B cell (primary cell): ENCODE results near the gene CTPS2. TPM values are rescaled to one million over a fixed set of nuclear protein-coding genes. Genes with fewer than 3 reads are reported as not detected.
"Not testable (repeated sequence)": the region's sequence is repeated elsewhere in the genome, so short reads cannot be mapped to it uniquely, and the experiment has no call there.

Source experiments
- ATAC-seq: fragments of 200-7000 bp; cut with Tn5 transposase; one replicate; pipeline ENCODE4 v1.10.0; 2021; ENCODE audit warnings: low read depth, mild to moderate bottlenecking, moderate number of reproducible peaks, moderate library complexity
- CTCF ChIA-PET: fragments of 350-600 bp; sonication (Branson Sonifier 250); formaldehyde crosslinking; loops from one replicate; lab custom pipeline; 2021; ENCODE audit warnings: antibody characterized with exemption, inconsistent platforms; lab: Charles Lee
- POLR2A ChIA-PET: fragments of 350-600 bp; sonication (Branson Sonifier 250); formaldehyde crosslinking; loops from one replicate; lab custom pipeline; 2021; ENCODE audit warnings: antibody characterized with exemption; lab: Charles Lee
- DNase-seq: peaks from one replicate; pipeline ENCODE4 v3.0.0; 2013
- H2AFZ ChIP-seq: 2 replicates; pipeline ENCODE4 v1.6.1; 2012; ENCODE audit warnings: mild to moderate bottlenecking, low read depth, low read length; ENCODE audit not compliant: insufficient read depth, poor library complexity, severe bottlenecking
- H3K27ac ChIP-seq, 2 donors: 1 replicate in 1 of 2; 2 replicates in 1 of 2; pipeline ENCODE4 v1.5.1; 2012 to 2013; ENCODE audit warnings: low read length in 2 of 2, mild to moderate bottlenecking in 2 of 2, moderate library complexity in 1 of 2
- H3K27me3 ChIP-seq, 4 experiments: fragments of 200-600 bp in 1 of 4; sonication (generic) in 1 of 4; replicated peaks in 1 of 4; 1 replicate in 2 of 4; 2 replicates in 2 of 4; pipeline versions ENCODE4 v1.6.1 to v1.7.0; 2013 to 2016; ENCODE audit warnings: low read length in 3 of 4, mild to moderate bottlenecking in 2 of 4, mixed read lengths in 1 of 4, moderate library complexity in 1 of 4; ENCODE audit not compliant: insufficient read depth in 4 of 4, control insufficient read depth in 3 of 4; ENCODE audit errors: control extremely low read depth in 1 of 4
- H3K36me3 ChIP-seq, 2 experiments: replicated peaks in 1 of 2; 1 replicate in 1 of 2; 2 replicates in 1 of 2; pipeline versions ENCODE4 v1.6.1 to v1.7.1; 2013; ENCODE audit warnings: low read length in 1 of 2; ENCODE audit not compliant: insufficient read depth in 2 of 2, control insufficient read depth in 1 of 2; ENCODE audit errors: control extremely low read depth in 1 of 2, extremely low read depth in 1 of 2
- H3K4me1 ChIP-seq, 2 donors: fragments of 200-600 bp in 1 of 2; sonication (generic) in 1 of 2; 1 replicate in 1 of 2; 2 replicates in 1 of 2; pipeline versions ENCODE4 v1.5.1 to v1.6.1; 2013 to 2017; ENCODE audit warnings: low read length in 2 of 2; ENCODE audit not compliant: control insufficient read depth in 2 of 2, insufficient read depth in 2 of 2
- H3K4me2 ChIP-seq: replicated peaks from 2 replicates; pipeline ENCODE3; 2012; ENCODE audit warnings: mild to moderate bottlenecking, low read depth, low read length; ENCODE audit not compliant: poor library complexity, severe bottlenecking
- H3K4me3 ChIP-seq, 5 experiments: fragments of 200-600 bp in 1 of 5; sonication (generic) in 1 of 5; 1 replicate in 3 of 5; 2 replicates in 2 of 5; pipeline versions ENCODE4 v1.5.1 to v1.7.0; 2011 to 2016; ENCODE audit warnings: low read length in 4 of 5, mild to moderate bottlenecking in 4 of 5, low read depth in 2 of 5, control low read depth in 1 of 5, moderate library complexity in 1 of 5; ENCODE audit not compliant: insufficient read depth in 1 of 5; ENCODE audit errors: control extremely low read depth in 1 of 5, extremely low read depth in 1 of 5
- H3K79me2 ChIP-seq: fragments of 200-600 bp; sonication (generic); one replicate; pipeline ENCODE4 v1.6.0; 2016; ENCODE audit warnings: low read length; ENCODE audit not compliant: control insufficient read depth, insufficient read depth
- H3K9ac ChIP-seq: fragments of 200-600 bp; sonication (generic); 2 replicates; pipeline ENCODE4 v1.6.1; 2017; ENCODE audit warnings: mild to moderate bottlenecking, low read length, moderate library complexity
- H3K9me3 ChIP-seq, 3 donors: one replicate each; pipeline versions ENCODE4 v1.6.1 to v1.7.1; 2013; ENCODE audit warnings: low read length in 2 of 3; ENCODE audit not compliant: control insufficient read depth in 2 of 3, insufficient read depth in 1 of 3; ENCODE audit errors: control extremely low read depth in 1 of 3
- H4K20me1 ChIP-seq: 2 replicates; pipeline ENCODE4 v1.6.0; 2012; ENCODE audit warnings: mild to moderate bottlenecking, low read length; ENCODE audit not compliant: insufficient read depth, control insufficient read depth, poor library complexity, severe bottlenecking
- H3K27ac Mint-ChIP-seq: one replicate; pipeline ENCODE4 v1.8.0; 2021; ENCODE audit warnings: mixed read lengths
- H3K27me3 Mint-ChIP-seq: one replicate; pipeline ENCODE4 v1.8.0; 2021; ENCODE audit warnings: mixed read lengths
- H3K4me1 Mint-ChIP-seq: one replicate; pipeline ENCODE4 v1.8.0; 2021; ENCODE audit warnings: mixed read lengths
- H3K4me3 Mint-ChIP-seq: one replicate; pipeline ENCODE4 v1.8.0; 2021; ENCODE audit warnings: mixed read lengths
- H3K9me3 Mint-ChIP-seq: one replicate; pipeline ENCODE4 v1.8.0; 2022; ENCODE audit warnings: mixed read lengths; ENCODE audit not compliant: insufficient read depth
- CTCF ChIP-seq: fragments of 200-600 bp; IDR thresholded peaks from one replicate; pipeline ENCODE4 v1.8.0; 2022; ENCODE audit warnings: antibody characterized with exemption, mild to moderate bottlenecking
- EZH2 ChIP-seq: IDR thresholded peaks from 2 replicates; pipeline ENCODE4 v1.6.1; 2012; ENCODE audit warnings: borderline replicate concordance, low read depth, mild to moderate bottlenecking, moderate library complexity, low read length; ENCODE audit not compliant: insufficient read depth, poor library complexity, severe bottlenecking
- WGBS: methylation state at CpG from one replicate; pipeline ENCODE4 v1.1.5; 2013; ENCODE audit warnings: missing lambda C conversion rate; ENCODE audit not compliant: insufficient coverage; 5-methylcytosine and 5-hydroxymethylcytosine counted together
- intact Hi-C: fragments of 100-400 bp; cut with micrococcal nuclease; formaldehyde crosslinking; loops from one replicate; pipeline ENCODE4 v1.10.0; 2022
- polyA plus RNA-seq: library from polyadenylated mRNA; depleted of rRNA; stranded (reverse); fragments of >200 nt; gene quantifications from 2 replicates; pipeline ENCODE4 v1.2.3, GENCODE V29; 2012
- total RNA-seq, 2 donors: library from RNA; stranded (reverse); fragments of 120-200 nt in 1 of 2; gene quantifications; 1 replicate in 1 of 2; 2 replicates in 1 of 2; pipeline versions ENCODE4 v1.2.3 to v1.2.4, GENCODE V29; 2013 to 2022

CTPS2 gene
- total and polyA plus RNA-seq, 2 donors (not counting 1 experiment from before 2014, with no cell fraction given): 2.5 to 11.7 TPM

DNA sequence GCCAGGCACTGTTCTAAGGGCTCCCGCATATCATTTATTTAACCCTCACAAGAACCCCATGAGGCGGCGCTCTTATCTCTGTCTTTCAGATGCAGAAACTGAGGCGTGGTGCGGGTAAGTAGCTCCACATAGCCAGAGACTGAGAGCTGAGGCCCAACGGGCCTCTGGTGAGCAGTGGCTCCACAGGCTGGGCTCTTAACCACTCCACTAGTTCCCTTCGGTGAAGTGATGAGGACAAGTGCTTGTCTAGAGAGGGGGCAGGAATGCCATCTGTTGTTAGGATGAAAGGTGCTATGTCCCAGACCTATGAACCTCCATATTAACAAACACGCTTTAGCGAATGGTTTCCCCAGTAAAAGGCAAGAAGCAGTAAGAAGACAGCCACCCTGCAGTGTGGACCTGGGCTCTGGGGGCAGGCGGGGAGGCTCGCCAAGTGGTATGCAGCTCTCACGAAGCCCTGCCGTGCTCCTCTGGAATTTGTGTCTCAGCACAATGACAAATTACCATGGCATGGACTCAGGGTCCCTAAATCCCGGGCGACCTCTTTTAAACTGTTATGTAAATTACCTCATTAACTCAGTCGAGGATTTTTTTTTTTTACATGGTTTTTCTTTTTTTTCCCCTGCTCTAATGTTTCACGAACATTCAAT lies 83.4 kb downstream of the CTPS2 start:
- no peak overlapping the region for H3K4me3 Mint-ChIP-seq
- intact Hi-C loops: no loop called here

GRCh38 chrX:16628511-16628910 lies 84.0 kb downstream of the CTPS2 start:
- DNase-seq, POLR2A ChIA-PET, H3K9ac ChIP-seq, H3K9me3 ChIP-seq, ATAC-seq, intact Hi-C loops, H2AFZ ChIP-seq, H4K20me1 ChIP-seq, H3K79me2 ChIP-seq, H3K4me1 ChIP-seq, H3K27ac ChIP-seq, H3K4me3 ChIP-seq, H3K36me3 ChIP-seq, H3K4me1 Mint-ChIP-seq, H3K27ac Mint-ChIP-seq, CTCF ChIA-PET, H3K27me3 Mint-ChIP-seq, H3K4me2 ChIP-seq, H3K4me3 Mint-ChIP-seq, H3K27me3 ChIP-seq, H3K9me3 Mint-ChIP-seq: not testable (repeated sequence)
- WGBS: no CpG with 5 or more reads among the region's 6 CpGs

More for the DNA sequence above, 83.4 kb downstream of the CTPS2 start:
- Mint-ChIP-seq H3K27me3 (no peaks in the 10 kb centered on the region), H3K27ac (no peak overlapping the region), H3K4me1 (no peaks in the 10 kb centered on the region), H3K9me3 (no peaks in the 10 kb centered on the region)
- Histone ChIP-seq H3K27ac (no peak overlapping the region), H3K4me3 (no peak overlapping the region), H3K9me3 (no peaks in the 10 kb centered on the region), H3K4me2 (no peak overlapping the region), H3K4me1 (no peaks in the 10 kb centered on the region), H3K79me2 (no peaks in the 10 kb centered on the region), H4K20me1 (no peaks in the 10 kb centered on the region), H3K36me3 (no peaks in the 10 kb centered on the region), H2AFZ (no peak overlapping the region), H3K9ac (no peak overlapping the region), H3K27me3 (no peaks in the 10 kb centered on the region)
- ChIA-PET POLR2A (no interaction called here), CTCF (no interaction called here)
- no peak for TF ChIP-seq EZH2
- no peak for TF ChIP-seq CTCF
- 97% methylated on average over 7 of the region's 17 CpGs for WGBS
- DNase-seq (no peak), ATAC-seq (no peak)
